ENCODE results near the gene SOX15. TPM values are rescaled to one million over a fixed set of nuclear protein-coding genes. Genes with fewer than 3 reads are reported as not detected.

The SOX15 gene
- total and polyA plus RNA-seq, 2 of the 13 experiments (the other 11 are each of a cell fraction or from before 2014, with no cell fraction given), result 0.07 to 0.18 TPM

DNA sequence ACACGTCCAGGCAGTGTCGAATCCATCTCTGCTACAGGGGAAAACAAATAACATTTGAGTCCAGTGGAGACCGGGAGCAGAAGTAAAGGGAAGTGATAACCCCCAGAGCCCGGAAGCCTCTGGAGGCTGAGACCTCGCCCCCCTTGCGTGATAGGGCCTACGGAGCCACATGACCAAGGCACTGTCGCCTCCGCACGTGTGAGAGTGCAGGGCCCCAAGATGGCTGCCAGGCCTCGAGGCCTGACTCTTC is 17.6 kb downstream of the SOX15 start:
- POLR2A ChIA-PET, result interaction anchor here (1.0 to 2.1 kb wide), 4 partner anchors 12 to 56 kb away, joined by 3 to 14 read pairs (median 10); partner anchors contain the start of genes MPDU1 and SAT2
- Histone ChIP-seq H3K4me3 (replicated peaks in 1 of 3; ENCODE audit: insufficient read depth in 1 of 3, low read depth in 2 of 3, low read length in 3 of 3) (peak overlapping the region; percentile 49 to 68 (median 54)), H3K27me3 (ENCODE audit: control insufficient read depth in 1 of 2, insufficient read depth in 2 of 2, low read length in 2 of 2) (no peaks in the 10 kb centered on the region; a peak in 1 of 5 replicates), H2AFZ (ENCODE audit: low read length) (no peak overlapping the region), H3K79me2 (ENCODE audit: insufficient read depth, low read length) (peaks cover 44% of the 10 kb centered on the region), H3K27ac (ENCODE audit: extremely low read length, insufficient read depth, low read length) (peak overlapping the region; percentile 74), H3K4me2 (ENCODE audit: low read depth, low read length) (peak overlapping the region; percentile 93), H3K4me1 (ENCODE audit: insufficient read depth, low read length) (peaks cover 46% of the 10 kb centered on the region), H4K20me1 (ENCODE audit: insufficient read depth, low read length) (peaks cover 38% of the 10 kb centered on the region), H3K36me3 (replicated peaks in 1 of 2; ENCODE audit: control insufficient read depth in 1 of 2, insufficient read depth in 2 of 2, low read length in 2 of 2) (peaks cover 7 to 66% of the 10 kb centered on the region in 2 experiments), H3K9me3 (ENCODE audit: low read length) (no peaks in the 10 kb centered on the region), H3K9ac (ENCODE audit: insufficient read depth, low read depth, low read length) (peak overlapping the region; percentile 82)
- CTCF ChIA-PET (ENCODE audit: low intra/inter-chr PET ratio, low total read pairs), result no interaction called here
- intact Hi-C loops (cut with micrococcal nuclease; ENCODE audit: unreplicated experiment), result loop anchor here (5.0 kb wide), 1 partner anchor 115 kb away; the partner anchor contains the start of genes TP53 and WRAP53
- FAIRE-seq (peak; percentile 93), DNase-seq (ENCODE audit: low spot score) (no peak), ATAC-seq (peak; percentile 88; the same call in 2 of the 3 replicates)
- in situ Hi-C loops (cut with HindIII; ENCODE audit: extremely low pct_ligation_motif_present, low pct_unique_long_range_greater_than_20kb), result loop anchor here (10.0 kb wide), 1 partner anchor 273 kb away; no protein-coding TSS in a partner anchor
- under 1% methylated on average over 9 of the region's 11 CpGs for WGBS (ENCODE audit: low lambda C conversion rate)
- no TSS peak for BruUV-seq (replicated peaks)
- TF ChIP-seq, protein P1, sequence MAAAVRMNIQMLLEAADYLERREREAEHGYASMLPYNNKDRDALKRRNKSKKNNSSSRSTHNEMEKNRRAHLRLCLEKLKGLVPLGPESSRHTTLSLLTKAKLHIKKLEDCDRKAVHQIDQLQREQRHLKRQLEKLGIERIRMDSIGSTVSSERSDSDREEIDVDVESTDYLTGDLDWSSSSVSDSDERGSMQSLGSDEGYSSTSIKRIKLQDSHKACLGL (CRISPR knock-in tag; IDR thresholded peaks at IDR 0.05), result no peak
- TF ChIP-seq, protein P2, sequence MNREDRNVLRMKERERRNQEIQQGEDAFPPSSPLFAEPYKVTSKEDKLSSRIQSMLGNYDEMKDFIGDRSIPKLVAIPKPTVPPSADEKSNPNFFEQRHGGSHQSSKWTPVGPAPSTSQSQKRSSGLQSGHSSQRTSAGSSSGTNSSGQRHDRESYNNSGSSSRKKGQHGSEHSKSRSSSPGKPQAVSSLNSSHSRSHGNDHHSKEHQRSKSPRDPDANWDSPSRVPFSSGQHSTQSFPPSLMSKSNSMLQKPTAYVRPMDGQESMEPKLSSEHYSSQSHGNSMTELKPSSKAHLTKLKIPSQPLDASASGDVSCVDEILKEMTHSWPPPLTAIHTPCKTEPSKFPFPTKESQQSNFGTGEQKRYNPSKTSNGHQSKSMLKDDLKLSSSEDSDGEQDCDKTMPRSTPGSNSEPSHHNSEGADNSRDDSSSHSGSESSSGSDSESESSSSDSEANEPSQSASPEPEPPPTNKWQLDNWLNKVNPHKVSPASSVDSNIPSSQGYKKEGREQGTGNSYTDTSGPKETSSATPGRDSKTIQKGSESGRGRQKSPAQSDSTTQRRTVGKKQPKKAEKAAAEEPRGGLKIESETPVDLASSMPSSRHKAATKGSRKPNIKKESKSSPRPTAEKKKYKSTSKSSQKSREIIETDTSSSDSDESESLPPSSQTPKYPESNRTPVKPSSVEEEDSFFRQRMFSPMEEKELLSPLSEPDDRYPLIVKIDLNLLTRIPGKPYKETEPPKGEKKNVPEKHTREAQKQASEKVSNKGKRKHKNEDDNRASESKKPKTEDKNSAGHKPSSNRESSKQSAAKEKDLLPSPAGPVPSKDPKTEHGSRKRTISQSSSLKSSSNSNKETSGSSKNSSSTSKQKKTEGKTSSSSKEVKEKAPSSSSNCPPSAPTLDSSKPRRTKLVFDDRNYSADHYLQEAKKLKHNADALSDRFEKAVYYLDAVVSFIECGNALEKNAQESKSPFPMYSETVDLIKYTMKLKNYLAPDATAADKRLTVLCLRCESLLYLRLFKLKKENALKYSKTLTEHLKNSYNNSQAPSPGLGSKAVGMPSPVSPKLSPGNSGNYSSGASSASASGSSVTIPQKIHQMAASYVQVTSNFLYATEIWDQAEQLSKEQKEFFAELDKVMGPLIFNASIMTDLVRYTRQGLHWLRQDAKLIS (CRISPR knock-in tag; IDR thresholded peaks at IDR 0.05), result no peak
- TF ChIP-seq ZNF124 (CRISPR knock-in tag; IDR thresholded peaks at IDR 0.05), result 0 out of 2 replicates have a peak, but pooled peaks have one; percentile 12
- peak; percentile 52; the same call in 1 of the 2 replicates for TF ChIP-seq ZNF34 (CRISPR knock-in tag; IDR thresholded peaks at IDR 0.05; ENCODE audit: borderline replicate concordance)
- no peak for TF ChIP-seq THYN1 (CRISPR knock-in tag; IDR thresholded peaks at IDR 0.05; ENCODE audit: borderline replicate concordance, low read depth)
- TF ChIP-seq ZNF766 (CRISPR knock-in tag; IDR thresholded peaks at IDR 0.05; ENCODE audit: borderline replicate concordance), result peak; percentile 93; the same call in 1 of the 2 replicates
- TF ChIP-seq, protein P3, sequence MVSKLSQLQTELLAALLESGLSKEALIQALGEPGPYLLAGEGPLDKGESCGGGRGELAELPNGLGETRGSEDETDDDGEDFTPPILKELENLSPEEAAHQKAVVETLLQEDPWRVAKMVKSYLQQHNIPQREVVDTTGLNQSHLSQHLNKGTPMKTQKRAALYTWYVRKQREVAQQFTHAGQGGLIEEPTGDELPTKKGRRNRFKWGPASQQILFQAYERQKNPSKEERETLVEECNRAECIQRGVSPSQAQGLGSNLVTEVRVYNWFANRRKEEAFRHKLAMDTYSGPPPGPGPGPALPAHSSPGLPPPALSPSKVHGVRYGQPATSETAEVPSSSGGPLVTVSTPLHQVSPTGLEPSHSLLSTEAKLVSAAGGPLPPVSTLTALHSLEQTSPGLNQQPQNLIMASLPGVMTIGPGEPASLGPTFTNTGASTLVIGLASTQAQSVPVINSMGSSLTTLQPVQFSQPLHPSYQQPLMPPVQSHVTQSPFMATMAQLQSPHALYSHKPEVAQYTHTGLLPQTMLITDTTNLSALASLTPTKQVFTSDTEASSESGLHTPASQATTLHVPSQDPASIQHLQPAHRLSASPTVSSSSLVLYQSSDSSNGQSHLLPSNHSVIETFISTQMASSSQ (IDR thresholded peaks at IDR 0.05; ENCODE audit: low read depth), result no peak
- TF ChIP-seq, protein P3 (CRISPR knock-in tag; IDR thresholded peaks at IDR 0.05; ENCODE audit: borderline replicate concordance), result no peak; the same call in 1 of the 2 replicates
- no peak for TF ChIP-seq ZSCAN20 (CRISPR knock-in tag; IDR thresholded peaks at IDR 0.05; ENCODE audit: borderline replicate concordance)
- TF ChIP-seq, protein P4, sequence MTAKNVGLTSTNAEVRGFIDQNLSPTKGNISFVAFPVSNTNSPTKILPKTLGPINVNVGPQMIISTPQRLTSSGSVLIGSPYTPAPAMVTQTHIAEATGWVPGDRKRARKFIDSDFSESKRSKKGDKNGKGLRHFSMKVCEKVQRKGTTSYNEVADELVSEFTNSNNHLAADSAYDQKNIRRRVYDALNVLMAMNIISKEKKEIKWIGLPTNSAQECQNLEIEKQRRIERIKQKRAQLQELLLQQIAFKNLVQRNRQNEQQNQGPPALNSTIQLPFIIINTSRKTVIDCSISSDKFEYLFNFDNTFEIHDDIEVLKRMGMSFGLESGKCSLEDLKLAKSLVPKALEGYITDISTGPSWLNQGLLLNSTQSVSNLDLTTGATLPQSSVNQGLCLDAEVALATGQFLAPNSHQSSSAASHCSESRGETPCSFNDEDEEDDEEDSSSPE (CRISPR knock-in tag; IDR thresholded peaks at IDR 0.05), result peak; percentile 86
- TF ChIP-seq, protein P5, sequence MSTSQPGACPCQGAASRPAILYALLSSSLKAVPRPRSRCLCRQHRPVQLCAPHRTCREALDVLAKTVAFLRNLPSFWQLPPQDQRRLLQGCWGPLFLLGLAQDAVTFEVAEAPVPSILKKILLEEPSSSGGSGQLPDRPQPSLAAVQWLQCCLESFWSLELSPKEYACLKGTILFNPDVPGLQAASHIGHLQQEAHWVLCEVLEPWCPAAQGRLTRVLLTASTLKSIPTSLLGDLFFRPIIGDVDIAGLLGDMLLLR (CRISPR knock-in tag; IDR thresholded peaks at IDR 0.05), result peak; percentile 71; the same call in 1 of the 2 replicates
- TF ChIP-seq CAMTA2 (CRISPR knock-in tag; IDR thresholded peaks at IDR 0.05; ENCODE audit: borderline replicate concordance), result no peak
- no peak for TF ChIP-seq ZNF333 (CRISPR knock-in tag; IDR thresholded peaks at IDR 0.05; ENCODE audit: borderline replicate concordance)

All from HepG2 (cell line).